SKM-1 (cell line): ENCODE data around the gene CFD.
"Not testable (repeated sequence)": the region's sequence is repeated elsewhere in the genome, so short reads cannot be mapped to it uniquely, and the experiment has no call there.

Experiments
- DNase-seq: peaks from one replicate; lab custom pipeline; 2025; ENCODE audit not compliant: unreplicated experiment; lab: John Stamatoyannopoulos, UW

CFD gene

DNA sequence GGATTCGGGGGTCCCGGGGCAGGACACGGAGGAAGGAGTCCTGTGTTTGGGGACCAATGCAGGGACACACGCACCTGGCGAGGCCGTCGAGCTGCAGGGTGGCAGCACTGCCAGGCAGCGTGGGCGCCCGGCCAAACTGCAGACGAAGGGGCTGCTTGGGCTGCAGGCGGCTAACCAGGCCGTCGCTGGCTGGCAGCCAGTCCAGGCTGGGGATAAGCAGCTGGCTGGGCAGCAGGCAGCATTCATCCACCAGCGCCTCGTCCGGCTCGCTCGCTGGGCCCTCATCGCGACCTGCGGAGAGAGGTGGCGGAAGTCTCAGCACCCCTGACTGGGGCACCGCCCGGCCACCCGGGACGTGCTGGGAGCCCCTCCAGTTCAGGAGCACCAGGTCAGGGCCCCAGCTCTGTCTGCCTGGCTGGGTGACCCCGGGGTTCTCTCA, 11.5 kb downstream of the CFD start:
- DNase-seq = no peak

DNA sequence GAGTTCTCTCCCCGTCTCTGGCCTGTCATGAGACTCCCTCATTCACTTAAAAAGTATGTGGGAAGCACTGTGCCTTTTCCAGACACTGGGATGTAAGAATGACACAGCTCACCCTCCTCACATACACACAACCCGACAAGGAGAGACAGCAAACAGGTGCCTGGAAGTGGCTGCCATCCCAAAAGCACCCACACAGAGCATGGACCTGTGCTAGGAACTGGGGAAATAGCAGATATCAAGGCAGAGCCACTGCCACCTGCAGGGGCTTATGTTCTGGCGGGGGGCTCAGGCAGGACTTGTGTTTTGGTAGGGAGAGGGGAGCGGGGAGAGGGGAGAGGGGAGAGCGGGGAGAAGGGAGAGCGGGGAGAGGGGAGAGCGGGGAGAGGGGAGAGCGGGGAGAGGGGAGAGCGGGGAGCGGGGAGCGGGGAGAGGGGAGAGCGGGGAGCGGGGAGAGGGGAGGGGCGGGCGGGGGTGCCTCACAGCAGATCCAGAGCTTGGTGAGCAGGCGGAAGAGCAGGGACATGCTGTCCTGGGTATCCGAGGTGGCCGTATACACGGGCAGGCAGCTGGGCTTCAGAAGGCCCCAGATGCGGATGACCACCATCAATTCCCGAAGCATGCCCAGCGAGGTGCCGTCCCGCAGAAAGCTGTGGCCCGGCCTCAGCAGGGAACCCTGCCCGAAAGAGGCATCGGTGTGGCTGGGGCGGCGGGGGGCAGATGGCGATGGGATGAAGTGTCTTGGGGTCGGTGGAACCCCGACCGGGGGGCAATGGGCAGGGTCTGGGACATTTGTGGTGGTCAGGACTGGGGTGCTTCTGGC, 12.2 kb downstream of the CFD start:
- no peak for DNase-seq

DNA sequence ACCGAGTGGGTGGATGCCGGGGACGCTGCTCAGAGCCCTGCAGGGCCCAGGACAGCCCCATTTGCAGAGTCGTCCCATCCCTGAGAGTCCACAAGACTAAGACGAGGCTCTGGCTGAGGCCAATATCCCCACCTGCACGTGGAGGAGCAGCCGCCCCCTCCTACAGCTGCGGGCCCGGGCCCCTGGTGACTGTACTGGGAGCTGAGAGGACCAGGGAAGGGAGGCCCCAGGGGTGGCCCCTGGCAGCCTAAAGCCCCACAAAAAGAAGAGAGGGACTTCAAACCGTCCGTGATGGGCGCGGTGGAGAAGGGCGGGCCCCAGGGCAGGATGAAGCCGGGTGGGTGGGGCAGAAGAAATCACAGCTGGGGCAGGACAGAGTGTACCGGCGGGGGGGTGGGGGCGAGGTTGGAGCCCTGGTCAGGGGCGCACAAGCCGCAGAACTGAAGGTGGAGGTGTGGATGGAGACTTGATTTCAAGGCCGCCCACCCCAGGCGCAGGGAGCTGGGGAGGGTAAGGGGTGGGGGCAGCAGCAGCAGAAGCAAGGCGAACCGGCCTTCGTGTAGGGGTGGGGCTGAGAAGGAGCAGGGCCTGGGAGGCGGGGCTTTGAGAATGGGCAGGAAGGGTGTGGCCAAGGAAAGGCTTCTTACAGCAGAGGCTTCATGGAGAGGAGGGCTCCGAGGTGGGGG, 12.9 kb downstream of the CFD start:
- no peak for DNase-seq

DNA sequence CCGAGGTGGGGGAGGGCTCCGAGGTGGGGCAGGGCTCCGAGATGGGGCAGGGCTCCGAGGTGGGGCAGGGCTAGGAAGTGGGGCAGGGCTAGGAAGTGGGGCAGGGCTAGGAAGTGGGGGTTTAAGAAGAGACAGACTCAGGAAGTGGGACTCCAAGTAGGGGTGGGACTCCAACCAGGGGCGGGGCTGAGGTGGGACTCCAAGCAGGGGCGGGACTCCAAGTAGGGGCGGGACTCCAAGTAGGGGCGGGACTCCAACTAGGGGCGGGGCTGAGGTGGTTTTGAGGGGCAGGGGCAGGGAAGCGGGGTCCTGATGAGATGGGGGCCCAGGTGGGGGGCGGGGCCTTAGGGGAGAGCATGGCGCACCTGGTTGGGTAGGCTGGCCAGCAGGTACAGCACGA, 13.6 kb downstream of the CFD start:
- no peak for DNase-seq

DNA sequence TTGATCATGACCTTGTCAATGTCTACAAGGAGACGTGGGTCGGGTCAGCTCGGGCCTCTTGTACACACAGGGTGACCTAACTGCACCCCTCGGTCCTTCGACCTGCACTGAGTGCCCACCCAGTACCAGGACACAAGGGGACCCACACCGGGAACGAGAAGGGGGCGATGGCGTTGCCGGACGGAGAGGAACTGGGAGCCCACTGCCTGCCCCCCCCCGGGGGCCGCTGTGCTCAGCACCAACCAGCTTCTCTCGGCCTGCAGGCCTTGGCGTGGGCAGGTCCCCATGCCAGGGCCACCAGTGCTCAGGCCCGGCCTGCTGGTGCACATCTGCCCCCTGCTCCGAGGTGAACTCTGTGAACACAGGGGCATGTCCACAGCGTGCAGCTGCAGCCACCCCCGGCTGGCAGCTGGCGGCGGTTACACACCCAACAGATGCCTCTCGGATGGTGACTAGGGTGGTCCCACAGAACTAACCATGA, 14.1 kb downstream of the CFD start:
- DNase-seq = no peak

DNA sequence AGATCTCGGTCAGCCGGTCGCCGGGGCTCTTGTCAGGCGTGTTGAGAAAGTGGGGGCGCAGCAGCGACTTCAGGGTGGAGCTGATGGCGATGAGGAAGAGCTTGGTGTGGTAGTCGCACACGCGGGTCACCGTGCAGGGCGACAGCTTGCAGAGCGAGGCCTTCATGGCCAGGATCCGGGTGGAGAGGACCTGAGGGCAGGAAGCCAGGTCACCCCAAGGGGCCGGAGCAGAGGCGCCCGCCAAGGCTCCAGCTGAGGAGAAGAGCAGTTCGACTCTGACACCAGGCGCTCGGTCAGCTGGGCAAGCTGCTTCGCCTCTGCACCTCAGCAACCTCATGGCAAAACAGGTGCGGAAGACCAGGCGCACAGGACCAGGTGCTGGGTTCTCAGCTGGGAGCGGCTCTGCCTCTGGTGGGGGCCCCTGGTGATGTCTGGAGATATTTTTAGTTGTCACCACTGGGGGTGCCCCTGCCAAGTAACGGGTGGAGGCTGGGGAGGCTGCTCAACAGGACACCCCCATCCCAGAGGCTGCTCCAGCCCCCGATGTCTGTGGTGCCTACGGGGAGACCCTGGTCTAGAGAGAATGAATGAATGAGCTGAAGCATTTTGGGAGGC, 15.9 kb downstream of the CFD start:
- no peak for DNase-seq

DNA sequence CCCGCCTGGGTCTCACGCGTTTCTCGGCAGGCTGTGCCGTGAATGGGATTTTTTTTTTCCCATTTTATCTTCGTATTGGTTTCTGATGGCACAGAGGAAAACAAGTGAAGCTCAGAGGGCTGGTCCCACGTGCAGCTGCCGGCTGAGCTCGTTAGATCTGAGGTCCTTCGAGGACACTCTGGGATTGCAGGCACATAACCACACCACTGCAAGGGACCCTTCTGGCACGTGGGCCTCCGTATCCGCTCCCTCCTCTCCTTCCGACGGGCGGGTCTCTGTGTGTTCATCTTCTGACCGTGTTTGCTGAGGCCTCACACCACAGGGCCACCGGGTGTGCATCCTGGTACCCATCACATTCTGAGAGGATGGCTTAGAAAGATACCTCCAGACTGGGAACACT, 16.6 kb downstream of the CFD start:
- DNase-seq = no peak

DNA sequence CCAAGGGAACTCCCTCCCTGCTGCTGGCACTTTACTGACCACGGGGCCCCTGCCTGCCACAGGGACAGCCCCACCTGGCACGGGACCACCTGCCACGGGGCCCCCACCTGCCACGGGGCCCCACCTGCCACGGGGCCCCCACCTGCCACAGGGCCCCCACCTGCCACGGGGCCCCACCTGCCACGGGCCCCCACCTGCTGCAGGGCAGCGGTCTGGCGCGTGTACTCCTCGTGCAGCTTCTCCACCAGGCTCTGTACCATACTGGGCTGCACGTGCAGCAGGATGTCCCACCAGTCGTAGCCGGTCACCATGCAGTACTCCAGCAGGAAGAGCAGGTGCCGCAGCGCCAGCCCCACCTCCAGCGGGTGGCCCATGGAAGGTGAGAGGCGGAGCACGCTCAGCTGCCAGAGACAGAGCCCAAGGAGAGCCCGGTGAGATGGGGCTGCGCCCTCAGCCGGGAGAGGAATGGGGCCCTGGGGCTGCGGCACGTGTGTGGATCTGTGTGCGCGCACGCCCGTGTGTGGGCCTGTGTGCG, 17.4 kb downstream of the CFD start:
- no peak for DNase-seq

DNA sequence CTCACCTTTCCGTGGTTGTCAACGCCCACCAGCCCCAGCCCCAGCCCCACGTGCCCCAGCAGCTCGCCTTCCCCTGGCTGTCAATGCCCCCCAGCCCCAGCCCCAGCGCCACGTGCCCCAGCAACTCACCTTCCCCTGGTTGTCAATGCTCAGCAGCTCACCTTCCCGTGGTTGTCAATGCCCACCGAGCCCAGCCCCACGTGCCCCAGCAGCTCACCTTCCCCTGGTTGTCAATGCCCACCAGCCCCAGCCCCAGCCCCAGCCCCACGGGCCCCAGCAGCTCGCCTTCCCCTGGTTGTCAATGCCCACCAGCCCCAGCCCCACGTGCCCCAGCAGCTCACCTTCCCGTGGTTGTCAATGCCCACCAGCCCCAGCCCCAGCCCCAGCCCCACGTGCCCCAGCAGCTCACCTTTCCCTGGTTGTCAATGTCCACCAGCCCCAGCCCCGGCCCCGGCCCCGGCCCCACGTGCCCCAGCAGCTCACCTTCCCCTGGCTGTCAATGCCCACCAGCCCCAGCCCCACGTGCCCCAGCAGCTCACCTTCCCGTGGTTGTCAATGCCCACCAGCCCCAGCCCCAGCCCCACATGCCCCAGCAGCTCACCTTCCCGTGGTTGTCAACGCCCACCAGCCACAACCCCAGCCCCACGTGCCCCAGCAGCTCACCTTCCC, 18.7 kb downstream of the CFD start:
- not testable (repeated sequence) for DNase-seq

DNA sequence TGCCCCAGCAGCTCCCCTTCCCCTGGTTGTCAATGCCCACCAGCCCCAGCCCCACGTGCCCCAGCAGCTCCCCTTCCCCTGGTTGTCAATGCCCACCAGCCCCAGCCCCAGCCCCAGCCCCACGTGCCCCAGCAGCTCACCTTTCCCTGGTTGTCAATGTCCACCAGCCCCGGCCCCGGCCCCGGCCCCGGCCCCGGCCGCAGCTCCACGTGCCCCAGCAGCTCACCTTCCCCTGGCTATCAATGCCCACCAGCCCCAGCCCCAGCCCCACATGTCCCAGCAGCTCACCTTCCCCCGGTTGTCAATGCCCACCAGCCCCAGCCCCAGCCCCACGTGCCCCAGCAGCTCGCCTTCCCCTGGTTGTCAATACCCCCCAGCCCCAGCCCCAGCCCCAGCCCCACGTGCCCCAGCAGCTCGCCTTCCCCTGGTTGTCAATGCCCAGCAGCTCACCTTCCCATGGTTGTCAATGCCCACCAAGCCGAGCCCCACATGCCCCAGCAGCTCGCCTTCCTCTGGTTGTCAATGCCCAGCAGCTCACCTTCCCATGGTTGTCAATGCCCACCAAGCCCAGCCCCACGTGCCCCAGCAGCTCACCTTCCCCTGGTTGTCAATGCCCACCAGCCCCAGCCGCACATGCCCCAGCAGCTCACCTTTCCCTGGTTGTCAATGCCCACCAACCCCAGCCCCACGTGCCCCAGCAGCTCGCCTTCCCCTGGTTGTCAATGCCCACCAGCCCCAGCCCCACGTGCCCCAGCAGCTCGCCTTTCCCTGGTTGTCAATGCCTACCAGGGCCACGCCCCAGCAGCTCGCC, 19.5 kb downstream of the CFD start:
- DNase-seq = not testable (repeated sequence)

DNA sequence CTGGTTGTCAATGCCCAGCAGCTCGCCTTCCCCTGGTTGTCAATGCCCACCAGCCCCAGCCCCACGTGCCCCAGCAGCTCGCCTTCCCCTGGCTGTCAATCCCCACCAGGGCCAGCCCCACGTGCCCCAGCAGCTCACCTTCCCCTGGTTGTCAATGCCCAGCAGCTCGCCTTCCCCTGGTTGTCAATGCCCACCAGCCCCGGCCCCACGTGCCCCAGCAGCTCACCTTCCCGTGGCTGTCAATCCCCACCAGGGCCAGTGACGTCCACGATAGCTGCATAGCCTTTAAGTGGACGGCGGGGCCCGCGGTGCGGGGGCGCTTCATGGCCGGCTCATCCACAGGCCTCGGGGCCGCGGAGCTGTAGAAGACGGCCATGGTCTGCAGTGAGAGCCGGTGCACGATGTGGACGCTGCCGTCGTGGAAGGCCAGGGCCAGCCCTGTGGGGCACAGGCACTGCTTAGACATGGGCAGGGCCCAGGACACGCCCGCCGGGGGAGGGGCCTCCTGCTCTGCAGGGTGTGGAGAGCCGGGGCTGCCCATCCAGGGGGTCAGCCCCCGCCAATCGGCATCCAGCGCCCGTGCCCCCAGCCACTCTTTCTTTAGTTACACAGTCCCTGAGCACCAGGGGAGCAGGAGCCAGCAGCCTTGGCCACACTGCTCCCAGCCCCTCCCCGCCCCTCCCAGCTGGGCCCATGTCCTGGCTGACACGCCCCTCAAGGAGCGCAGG, 20.4 kb downstream of the CFD start:
- no peak for DNase-seq

DNA sequence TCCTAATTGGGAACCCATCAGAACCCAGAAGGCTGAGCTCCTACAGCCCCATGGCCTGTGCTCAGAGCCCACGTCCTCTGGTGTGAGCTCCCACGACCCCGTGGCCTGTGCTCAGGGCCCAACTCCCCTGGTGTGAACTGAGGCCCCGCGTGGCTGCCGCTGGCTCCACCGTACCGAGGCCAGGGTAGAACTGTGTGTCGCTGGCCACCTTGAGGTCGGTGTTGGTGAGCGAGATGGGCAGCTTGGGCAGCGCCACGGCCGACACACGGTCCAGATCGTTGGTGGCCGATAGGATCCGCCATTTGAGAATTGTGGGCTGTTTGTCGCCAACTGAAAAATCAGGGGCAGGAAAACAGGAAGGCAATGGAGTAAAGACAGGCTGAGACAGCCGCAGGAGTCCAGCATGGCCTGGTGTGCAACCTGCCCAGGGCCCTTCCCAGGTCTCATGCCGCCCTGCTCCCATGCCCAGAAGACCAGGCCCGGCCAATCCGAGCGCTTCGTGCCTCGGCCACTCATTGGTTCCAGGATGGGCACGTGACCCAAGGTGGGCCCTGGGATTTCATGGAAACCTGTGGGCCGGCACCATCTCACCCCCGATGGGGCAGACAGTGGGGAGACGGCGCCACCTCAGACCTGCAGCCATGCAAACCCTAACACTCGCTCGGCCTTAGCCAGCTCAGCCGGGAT, 22.1 kb downstream of the CFD start:
- no peak for DNase-seq

DNA sequence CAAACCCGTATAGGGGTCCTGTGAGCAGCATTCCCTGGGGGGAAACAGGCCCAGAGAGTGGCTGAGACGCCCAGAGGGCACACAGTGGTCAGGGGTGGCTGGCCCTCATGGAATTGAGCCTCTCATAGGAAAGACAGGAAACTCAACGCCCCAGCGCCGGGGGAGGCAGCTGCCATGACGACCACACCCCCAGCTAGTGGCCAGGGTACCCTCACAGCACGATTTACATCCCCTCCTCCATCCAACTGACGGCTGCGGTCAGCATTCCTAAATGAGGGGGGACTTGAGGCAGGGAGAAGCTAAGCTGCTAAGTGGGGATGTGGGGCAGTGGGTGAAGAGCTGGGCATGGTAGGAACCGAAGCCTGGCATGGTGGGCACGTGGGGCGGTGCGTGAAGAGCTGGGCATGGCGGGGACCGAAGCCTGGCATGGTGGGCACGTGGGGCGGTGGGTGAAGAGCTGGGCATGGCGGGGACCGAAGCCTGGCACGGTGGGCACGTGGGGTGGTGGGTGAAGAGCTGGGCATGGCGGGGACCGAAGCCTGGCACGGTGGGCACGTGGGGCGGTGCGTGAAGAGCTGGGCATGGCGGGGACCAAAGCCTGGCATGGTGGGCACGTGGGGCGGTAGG, 23.5 kb downstream of the CFD start:
- DNase-seq = no peak

DNA sequence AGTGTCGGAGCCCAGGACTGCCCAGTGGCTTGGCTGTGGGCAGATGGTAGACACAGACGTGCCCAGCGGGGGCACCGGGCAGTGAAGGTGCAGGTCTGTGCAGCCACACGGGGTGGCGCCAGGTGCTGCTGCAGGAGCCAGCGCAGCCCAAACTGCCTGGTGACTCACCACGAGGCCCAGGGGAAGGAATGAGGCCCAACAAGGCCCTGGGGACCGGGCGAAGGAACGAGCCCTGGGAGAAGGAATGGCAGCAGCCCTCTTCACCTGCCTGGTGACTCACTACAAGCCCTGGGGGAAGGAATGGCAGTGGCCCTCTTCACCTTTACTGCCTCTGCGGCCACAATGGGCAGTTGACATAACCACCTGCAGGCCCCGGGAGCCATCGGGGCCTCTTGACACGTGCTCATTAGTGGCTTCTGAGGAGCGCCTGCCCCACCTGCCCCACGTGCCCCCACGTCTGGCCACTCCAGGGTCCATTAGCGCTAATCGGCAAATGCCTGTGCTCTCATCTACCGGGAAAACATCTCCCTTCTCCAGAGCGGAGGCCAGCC, 24.3 kb downstream of the CFD start:
- no peak for DNase-seq

DNA sequence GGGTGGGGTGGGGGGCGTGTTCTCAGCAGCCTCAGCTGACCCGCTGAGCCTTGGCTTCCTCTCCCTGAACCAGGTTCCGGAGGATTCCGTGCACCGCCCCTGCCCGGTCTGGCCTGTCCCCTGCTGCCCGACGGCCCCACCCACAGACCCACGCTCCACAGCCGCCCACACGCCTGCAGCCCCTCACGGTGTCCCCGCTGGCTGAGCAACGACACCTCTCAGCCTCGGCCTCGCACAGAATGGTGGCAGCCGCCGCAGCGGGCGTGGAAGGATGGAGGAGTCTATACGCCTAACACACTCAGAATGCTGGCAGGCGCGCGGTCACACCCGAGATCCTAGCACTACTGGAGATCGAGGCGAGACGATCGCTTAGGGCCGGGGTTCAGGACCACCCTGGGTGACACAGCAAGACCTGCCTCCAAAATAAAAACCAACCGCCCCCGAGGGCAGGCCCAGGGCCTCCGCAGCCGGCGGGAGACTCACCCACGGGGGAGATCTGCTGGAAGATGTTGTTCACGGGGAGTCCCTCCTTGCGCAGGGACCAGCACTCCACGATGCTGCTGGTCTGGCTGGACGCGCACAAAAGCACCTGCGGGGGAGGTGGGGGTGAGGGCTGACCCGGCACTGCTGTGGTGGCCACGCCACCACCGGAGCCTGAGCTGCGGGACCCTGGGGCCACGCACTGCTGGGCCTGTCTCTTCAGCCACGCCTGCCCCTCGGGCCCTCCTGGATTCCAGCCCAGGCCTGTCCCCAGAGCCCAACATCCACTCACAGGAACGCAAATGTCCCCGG, 25.2 kb downstream of the CFD start:
- no peak for DNase-seq

DNA sequence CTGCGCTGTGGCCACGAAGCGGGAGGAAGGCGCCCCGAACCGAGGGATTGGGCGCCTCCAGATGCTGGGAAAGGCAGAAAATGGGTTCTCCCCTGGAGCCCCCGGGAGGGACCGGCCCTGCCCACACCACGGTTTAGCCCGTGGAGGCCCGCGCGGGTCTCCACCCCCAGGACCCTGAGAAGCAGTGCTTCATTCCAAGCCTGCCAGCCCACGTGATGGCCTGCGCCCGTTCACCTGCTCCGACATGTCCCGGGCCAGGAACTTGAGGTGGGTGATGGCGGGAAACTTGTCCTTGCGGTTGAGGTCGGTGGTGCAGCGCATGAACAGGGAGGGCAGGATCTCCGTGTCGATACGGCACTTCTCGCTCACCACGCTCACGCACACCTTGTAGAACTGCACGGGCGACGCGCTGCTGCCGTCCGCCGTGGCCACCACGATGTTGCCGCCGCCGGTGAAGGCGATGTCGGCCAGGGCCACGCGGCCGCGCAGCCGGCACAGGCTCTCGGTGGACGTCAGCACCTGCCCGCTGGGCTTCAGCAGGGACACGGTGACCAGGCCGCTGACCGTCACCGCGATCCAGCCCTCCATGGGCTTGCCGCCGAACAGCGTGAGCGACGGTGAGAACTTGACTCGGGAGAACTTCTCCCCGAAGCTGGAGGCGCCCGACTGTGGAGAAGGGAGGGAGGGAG, 26.2 kb downstream of the CFD start:
- no peak for DNase-seq

DNA sequence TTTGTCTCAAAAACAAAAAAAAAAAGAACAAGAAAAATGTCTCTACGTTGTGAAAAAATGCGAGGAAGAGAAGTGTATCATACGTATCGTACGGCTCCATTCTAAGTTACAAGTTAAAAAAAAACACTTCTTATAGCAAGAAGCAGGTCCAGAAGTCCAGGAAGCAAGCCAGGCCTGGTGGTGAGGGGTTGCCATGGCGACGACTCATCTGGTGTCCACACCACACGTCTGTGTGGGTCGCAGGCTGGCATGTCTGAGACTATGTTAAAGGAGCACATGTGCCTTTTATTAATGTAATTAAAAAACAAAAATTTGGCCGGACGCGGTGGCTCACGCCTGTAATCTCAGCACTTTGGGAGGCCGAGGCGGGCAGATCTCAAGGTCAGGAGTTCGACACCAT, 27.6 kb downstream of the CFD start:
- DNase-seq = no peak
